ENCODE measurements around the gene CXorf65.

Gene CXorf65

GRCh38 chrX:71057848-71058530 lies 48.6 kb downstream of the CXorf65 start:
- DNase-seq: no peak

GRCh38 chrX:71056867-71057266 lies 49.7 kb downstream of the CXorf65 start:
- DNase-seq: no peak
